GM12878 (cell line): ENCODE measurements around the gene RAPGEF4. TPM values are rescaled to one million over a fixed set of nuclear protein-coding genes. Genes with fewer than 3 reads are reported as not detected.

Experiments used
- ATAC-seq: fragments of 200-7000 bp; cut with Tn5 transposase; 3 replicates; pipeline ENCODE4 v1.9.1; 2020; ENCODE audit warnings: mild to moderate bottlenecking, moderate library complexity
- BruUV-seq: library from RNA; stranded (reverse); fragments of 400-500 nt; replicated peaks from 2 replicates; lab custom pipeline; 2021; lab: Mats Ljungman, UMichigan
- CTCF ChIA-PET: fragments of 300-600 bp; sonication (Branson Sonifier 250); formaldehyde crosslinking; extraction: SDS; loops from one replicate; lab custom pipeline; 2021; ENCODE audit warnings: inconsistent platforms; lab: Yijun Ruan, JAX
- POLR2A ChIA-PET: fragments of 350-600 bp; formaldehyde crosslinking; extraction: SDS; loops from one replicate; lab custom pipeline; 2021; ENCODE audit warnings: inconsistent platforms; lab: Charles Lee
- RAD21 ChIA-PET: fragments of 300-600 bp; sonication (Branson Sonifier 250); formaldehyde crosslinking; loops from one replicate; lab custom pipeline; 2023; ENCODE audit warnings: antibody characterized with exemption; ENCODE audit not compliant: unreplicated experiment; lab: Charles Lee
- SMC1A ChIA-PET: fragments of 300-600 bp; sonication (Branson Sonifier 250); formaldehyde crosslinking; loops from one replicate; lab custom pipeline; 2023; ENCODE audit not compliant: unreplicated experiment, uncharacterized antibody; lab: Charles Lee
- DNase-seq: peaks from one replicate; pipeline ENCODE4 v3.0.0-alpha.2; 2011; ENCODE audit warnings: low read depth, low spot score
- FAIRE-seq: peaks from 3 replicates; lab custom pipeline; 2011; peaks lifted over from hg19 to GRCh38; lab: Jason Lieb, UNC
- H2AFZ ChIP-seq: 2 replicates; pipeline ENCODE4 v1.6.0; 2011; ENCODE audit warnings: low read depth, low read length, control low read depth; ENCODE audit not compliant: control insufficient read depth
- H3K27ac ChIP-seq: 2 replicates; pipeline ENCODE4 v1.5.1; 2011; ENCODE audit warnings: control low read depth; ENCODE audit not compliant: control insufficient read depth, insufficient read depth
- H3K27me3 ChIP-seq, 2 experiments: replicated peaks in 1 of 2; 2 replicates each; pipeline versions ENCODE4 v1.6.0 to v1.6.1; 2011; ENCODE audit warnings: low read length in 1 of 2; ENCODE audit not compliant: control insufficient read depth in 2 of 2, insufficient read depth in 2 of 2
- H3K36me3 ChIP-seq, 2 experiments: 2 replicates each; pipeline ENCODE4 v1.5.1; 2011; ENCODE audit warnings: low read length in 1 of 2; ENCODE audit not compliant: control insufficient read depth in 2 of 2, insufficient read depth in 2 of 2
- H3K4me1 ChIP-seq: 2 replicates; pipeline ENCODE4 v1.6.1; 2011; ENCODE audit warnings: mild to moderate bottlenecking, low read length, moderate library complexity, mixed read lengths; ENCODE audit not compliant: control insufficient read depth, insufficient read depth
- H3K4me2 ChIP-seq: 2 replicates; pipeline ENCODE4 v1.6.0; 2011; ENCODE audit warnings: control low read depth; ENCODE audit not compliant: control insufficient read depth, insufficient read depth
- H3K4me3 ChIP-seq: fragments of 200-600 bp; sonication (generic); 2 replicates; pipeline ENCODE4 v1.5.1; 2016
- H3K79me2 ChIP-seq: 2 replicates; pipeline ENCODE4 v1.6.0; 2011; ENCODE audit warnings: low read length; ENCODE audit not compliant: control insufficient read depth, insufficient read depth
- H3K9ac ChIP-seq: 2 replicates; pipeline ENCODE4 v1.8.0; 2011; ENCODE audit warnings: low read length, control low read depth, mixed read lengths; ENCODE audit not compliant: control insufficient read depth, insufficient read depth
- H3K9me3 ChIP-seq: replicated peaks from 3 replicates; pipeline ENCODE4 v1.5.1; 2011; ENCODE audit warnings: mild to moderate bottlenecking, low read length; ENCODE audit not compliant: control insufficient read depth, insufficient read depth
- H4K20me1 ChIP-seq: 2 replicates; pipeline ENCODE4 v1.6.0; 2011; ENCODE audit not compliant: control insufficient read depth, insufficient read depth
- RAD21 ChIP-seq: IDR thresholded peaks from 2 replicates; pipeline ENCODE4 v1.6.1; 2011; ENCODE audit warnings: mild to moderate bottlenecking, low read depth, low read length, moderate library complexity; ENCODE audit not compliant: insufficient read depth
- RBBP5 ChIP-seq: fragments of 200-600 bp; sonication (generic); conservative IDR thresholded peaks from 2 replicates; pipeline ENCODE4 v1.6.1; 2016
- RUNX3 ChIP-seq: IDR thresholded peaks from 2 replicates; pipeline ENCODE4 v1.6.1; 2012; ENCODE audit warnings: low read length, inconsistent platforms
- SMAD1 ChIP-seq: fragments of 450-650 bp; IDR thresholded peaks from 2 replicates; pipeline ENCODE4 v1.6.1; 2018; ENCODE audit warnings: mild to moderate bottlenecking, low read depth; ENCODE audit not compliant: partially characterized antibody
- SPI1 ChIP-seq: IDR thresholded peaks from 2 replicates; pipeline ENCODE4 v1.6.1; 2011; ENCODE audit warnings: low read depth, mild to moderate bottlenecking, low read length, moderate library complexity, borderline replicate concordance; ENCODE audit not compliant: insufficient read depth
- ZSCAN29 ChIP-seq: fragments of 450-650 bp; IDR thresholded peaks from 2 replicates; pipeline ENCODE4 v1.6.1; 2017; ENCODE audit warnings: mild to moderate bottlenecking, moderate library complexity
- WGBS: methylation state at CpG from one replicate; pipeline ENCODE4 v1.1.6; 2016; ENCODE audit warnings: low lambda C conversion rate; ENCODE audit not compliant: insufficient replicate concordance, insufficient coverage; ENCODE audit errors: missing lambda C conversion rate; 5-methylcytosine and 5-hydroxymethylcytosine counted together
- in situ Hi-C: fragments of 300-500 bp; cut with MboI; formaldehyde crosslinking; loops from 9 replicates; pipeline ENCODE4 v1.14.3; 2018; ENCODE audit warnings: mixed read lengths
- intact Hi-C: fragments of 100-400 bp; cut with micrococcal nuclease; formaldehyde crosslinking; loops from one replicate; pipeline ENCODE4 v1.14.2; 2022; ENCODE audit not compliant: unreplicated experiment
- polyA plus RNA-seq, 11 experiments: library from polyadenylated mRNA; depleted of rRNA in 4 of 11; unstranded in 6 of 11; stranded (reverse) in 5 of 11; fragments of >200 nt; fragmentation: Nextera tagmentation in 4 of 11; fragmentation: Illumina TruSeq in 1 of 11; extraction: Ambion mirVana in 4 of 11; extraction: Trizol in 1 of 11; gene quantifications; 1 replicate in 1 of 11; 2 replicates in 10 of 11; pipeline versions ENCODE4 v1.2.1 to v1.2.3, GENCODE V29; 2011 to 2016; ENCODE audit warnings: inconsistent platforms in 2 of 11, missing spikeins in 2 of 11, low read depth in 1 of 11
- total RNA-seq, 4 experiments: library from RNA; depleted of rRNA in 3 of 4; stranded (reverse); fragments of >200 nt in 3 of 4; fragmentation: Illumina TruSeq in 1 of 4; extraction: Trizol in 1 of 4; gene quantifications; 2 replicates each; pipeline versions ENCODE4 v1.2.1 to v1.2.3, GENCODE V29; 2013 to 2021
- TF ChIP-seq, protein P1 (sequence below): fragments of 450-650 bp; IDR thresholded peaks from 2 replicates; pipeline ENCODE4 v1.6.1; 2017; ENCODE audit warnings: mild to moderate bottlenecking, moderate library complexity

The RAPGEF4 gene
- total and polyA plus RNA-seq, 10 of the 15 experiments (the other 5 are each of a cell fraction or from before 2014, with no cell fraction given): 0.18 TPM; not detected in 8

DNA sequence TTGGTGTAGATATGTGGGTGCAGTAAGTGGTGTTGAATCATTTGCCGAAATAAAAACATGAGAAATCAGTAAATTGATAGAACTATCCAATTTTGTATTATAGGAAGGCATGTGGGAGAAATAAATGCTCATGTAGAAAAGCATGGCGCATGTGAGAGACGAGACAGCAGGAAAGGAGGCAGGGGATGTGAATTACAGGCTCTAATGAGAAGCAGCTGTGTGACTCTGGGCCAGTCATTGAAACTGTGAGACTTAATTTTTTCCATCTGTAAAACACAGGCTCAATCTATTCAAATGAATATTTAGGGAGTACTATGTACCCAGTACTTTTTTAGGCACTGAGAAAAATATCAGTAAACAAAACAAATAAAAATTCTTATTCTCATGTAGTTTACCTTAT lies 297.4 kb downstream of the RAPGEF4 start (continued):
- TF ChIP-seq RBBP5 (no peak), ZSCAN29 (no peak), RAD21 (no peak), SMAD1 (no peak), SPI1 (no peak)
- TF ChIP-seq, protein P1, sequence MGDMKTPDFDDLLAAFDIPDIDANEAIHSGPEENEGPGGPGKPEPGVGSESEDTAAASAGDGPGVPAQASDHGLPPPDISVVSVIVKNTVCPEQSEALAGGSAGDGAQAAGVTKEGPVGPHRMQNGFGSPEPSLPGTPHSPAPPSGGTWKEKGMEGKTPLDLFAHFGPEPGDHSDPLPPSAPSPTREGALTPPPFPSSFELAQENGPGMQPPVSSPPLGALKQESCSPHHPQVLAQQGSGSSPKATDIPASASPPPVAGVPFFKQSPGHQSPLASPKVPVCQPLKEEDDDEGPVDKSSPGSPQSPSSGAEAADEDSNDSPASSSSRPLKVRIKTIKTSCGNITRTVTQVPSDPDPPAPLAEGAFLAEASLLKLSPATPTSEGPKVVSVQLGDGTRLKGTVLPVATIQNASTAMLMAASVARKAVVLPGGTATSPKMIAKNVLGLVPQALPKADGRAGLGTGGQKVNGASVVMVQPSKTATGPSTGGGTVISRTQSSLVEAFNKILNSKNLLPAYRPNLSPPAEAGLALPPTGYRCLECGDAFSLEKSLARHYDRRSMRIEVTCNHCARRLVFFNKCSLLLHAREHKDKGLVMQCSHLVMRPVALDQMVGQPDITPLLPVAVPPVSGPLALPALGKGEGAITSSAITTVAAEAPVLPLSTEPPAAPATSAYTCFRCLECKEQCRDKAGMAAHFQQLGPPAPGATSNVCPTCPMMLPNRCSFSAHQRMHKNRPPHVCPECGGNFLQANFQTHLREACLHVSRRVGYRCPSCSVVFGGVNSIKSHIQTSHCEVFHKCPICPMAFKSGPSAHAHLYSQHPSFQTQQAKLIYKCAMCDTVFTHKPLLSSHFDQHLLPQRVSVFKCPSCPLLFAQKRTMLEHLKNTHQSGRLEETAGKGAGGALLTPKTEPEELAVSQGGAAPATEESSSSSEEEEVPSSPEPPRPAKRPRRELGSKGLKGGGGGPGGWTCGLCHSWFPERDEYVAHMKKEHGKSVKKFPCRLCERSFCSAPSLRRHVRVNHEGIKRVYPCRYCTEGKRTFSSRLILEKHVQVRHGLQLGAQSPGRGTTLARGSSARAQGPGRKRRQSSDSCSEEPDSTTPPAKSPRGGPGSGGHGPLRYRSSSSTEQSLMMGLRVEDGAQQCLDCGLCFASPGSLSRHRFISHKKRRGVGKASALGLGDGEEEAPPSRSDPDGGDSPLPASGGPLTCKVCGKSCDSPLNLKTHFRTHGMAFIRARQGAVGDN: no peak

DNA sequence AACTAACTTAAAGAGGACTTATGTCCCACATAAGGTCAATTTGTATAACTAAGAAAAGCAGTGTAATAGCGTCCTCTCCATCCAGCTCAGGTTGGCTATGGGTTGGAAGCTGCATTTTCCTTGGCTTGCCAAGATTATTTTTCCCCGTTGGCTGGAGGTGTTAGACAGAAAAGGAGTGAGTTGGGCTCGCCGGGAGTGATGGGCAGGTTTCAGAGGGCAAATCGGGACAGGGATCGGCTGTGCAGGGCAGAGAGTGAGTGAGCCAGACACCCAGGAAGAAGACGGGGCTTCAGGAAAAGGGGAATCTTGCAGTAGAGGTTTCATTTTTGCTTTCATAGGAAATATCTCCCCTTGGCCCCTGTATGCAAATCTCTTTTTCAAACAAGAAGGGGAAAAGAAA lies 298.5 kb downstream of the RAPGEF4 start:
- BruUV-seq: no TSS peak
- TF ChIP-seq RUNX3: no peak
- TF ChIP-seq, all 136 proteins: peak for 0
- SMC1A ChIA-PET: no interaction called here
- POLR2A ChIA-PET: no interaction called here
- CTCF ChIA-PET: no interaction called here
- Histone ChIP-seq H2AFZ (no peak overlapping the region), H3K4me1 (no peaks in the 10 kb centered on the region), H3K9me3 (no peaks in the 10 kb centered on the region), H3K27ac (no peak overlapping the region), H3K27me3 (no peaks in the 10 kb centered on the region; a peak in 1 of 4 replicates), H3K9ac (no peak overlapping the region), H3K79me2 (no peaks in the 10 kb centered on the region), H4K20me1 (no peaks in the 10 kb centered on the region), H3K4me3 (no peak overlapping the region), H3K36me3 (no peaks in the 10 kb centered on the region), H3K4me2 (no peak overlapping the region)
- WGBS: 72% methylated on average over 7 of the region's 7 CpGs
- FAIRE-seq: no peak
- RAD21 ChIA-PET: interaction anchor here (1.0 kb wide), 1 partner anchor 176 kb away, joined by 3 read pairs; no protein-coding TSS in a partner anchor
- ATAC-seq: no peak
- in situ Hi-C loops: no loop called here
- DNase-seq: no peak
- intact Hi-C loops: no loop called here
